Effector memory CD8-positive, alpha-beta T cell (primary cell): ENCODE measurements around the gene ZNF132.

Experiments
- ATAC-seq: fragments of 150-1000 bp; cut with Tn5 transposase; replicated peaks from 2 replicates; pipeline ENCODE4 v1.10.0; 2021; ENCODE audit warnings: mild to moderate bottlenecking, moderate library complexity
- DNase-seq, 3 experiments: peaks; one replicate each; pipeline ENCODE4 v3.0.0; 2021
- H3K27ac Mint-ChIP-seq, 2 donors: one replicate each; pipeline ENCODE4 v1.8.0; 2022; ENCODE audit warnings: mild to moderate bottlenecking in 2 of 2, mixed read lengths in 2 of 2, moderate library complexity in 2 of 2
- H3K27me3 Mint-ChIP-seq, 2 donors: one replicate each; pipeline ENCODE4 v1.8.0; 2022; ENCODE audit warnings: mixed read lengths in 2 of 2
- H3K36me3 Mint-ChIP-seq: one replicate; pipeline ENCODE4 v1.8.0; 2022; ENCODE audit warnings: mild to moderate bottlenecking, moderate library complexity, mixed read lengths; ENCODE audit not compliant: insufficient read depth
- H3K4me1 Mint-ChIP-seq, 2 donors: one replicate each; pipeline ENCODE4 v1.8.0; 2022; ENCODE audit warnings: low read depth in 2 of 2, mixed read lengths in 2 of 2
- H3K4me3 Mint-ChIP-seq, 2 donors: one replicate each; pipeline ENCODE4 v1.8.0; 2022; ENCODE audit warnings: mild to moderate bottlenecking in 2 of 2, mixed read lengths in 2 of 2, moderate library complexity in 2 of 2
- H3K9me3 Mint-ChIP-seq, 2 donors: one replicate each; pipeline ENCODE4 v1.8.0; 2022; ENCODE audit warnings: mixed read lengths in 2 of 2

ZNF132 gene

GRCh38 chr19:58397533-58398037, 42.4 kb downstream of the ZNF132 start:
- H3K36me3 Mint-ChIP-seq, result peaks cover 52% of the 10 kb centered on the region
- no peak overlapping the region for H3K4me3 Mint-ChIP-seq
- no peak overlapping the region for H3K27ac Mint-ChIP-seq
- peaks cover 0 to 20% of the 10 kb centered on the region in 2 donors for H3K27me3 Mint-ChIP-seq
- peaks cover 13% of the 10 kb centered on the region in 2 donors for H3K4me1 Mint-ChIP-seq
- H3K9me3 Mint-ChIP-seq, result no peaks in the 10 kb centered on the region
- ATAC-seq, result no peak
- DNase-seq, result no peak

GRCh38 chr19:58396691-58397532, 43.0 kb downstream of the ZNF132 start:
- ATAC-seq (no peak), DNase-seq (no peak)
- H3K27ac Mint-ChIP-seq, result no peak overlapping the region
- peaks cover 0 to 20% of the 10 kb centered on the region in 2 donors for H3K27me3 Mint-ChIP-seq
- H3K36me3 Mint-ChIP-seq, result peaks cover 53% of the 10 kb centered on the region
- H3K4me1 Mint-ChIP-seq, result peaks cover 13% of the 10 kb centered on the region in 2 donors
- no peaks in the 10 kb centered on the region for H3K9me3 Mint-ChIP-seq
- no peak overlapping the region for H3K4me3 Mint-ChIP-seq

- DNase-seq, result no peak
- H3K27me3 Mint-ChIP-seq, result peaks cover 0 to 20% of the 10 kb centered on the region in 2 donors
These were observed 43.9 kb downstream of the ZNF132 start for GRCh38 chr19:58395979-58396627.

GRCh38 chr19:58395220-58395978, 44.6 kb downstream of the ZNF132 start, which contains the start of gene RNF225:
TSS of gene RNF225 (plus strand) at chr19:58395656. CDS start at chr19:58396090, 434 bp downstream.
- Mint-ChIP-seq H3K36me3 (peaks cover 58% of the 10 kb centered on the region), H3K9me3 (no peaks in the 10 kb centered on the region), H3K27me3 (peaks cover 0 to 20% of the 10 kb centered on the region in 2 donors), H3K27ac (no peak within 1 kb of the TSS), H3K4me3 (no peak within 1 kb of the TSS), H3K4me1 (peaks cover 4 to 7% of the 10 kb centered on the region in 2 donors)
- ATAC-seq (no peak), DNase-seq (no peak)

More at GRCh38 chr19:58395979-58396627, 43.9 kb downstream of the ZNF132 start:
- peaks cover 53% of the 10 kb centered on the region for H3K36me3 Mint-ChIP-seq
- no peaks in the 10 kb centered on the region for H3K9me3 Mint-ChIP-seq
- no peak overlapping the region for H3K27ac Mint-ChIP-seq
- no peak overlapping the region for H3K4me3 Mint-ChIP-seq
- no peak for ATAC-seq
- peaks cover 9 to 10% of the 10 kb centered on the region in 2 donors for H3K4me1 Mint-ChIP-seq

GRCh38 chr19:58394821-58395219, 45.1 kb downstream of the ZNF132 start:
- H3K36me3 Mint-ChIP-seq, result peaks cover 64% of the 10 kb centered on the region
- peaks cover 0 to 20% of the 10 kb centered on the region in 2 donors for H3K27me3 Mint-ChIP-seq
- H3K27ac Mint-ChIP-seq, result no peak overlapping the region
- DNase-seq, result no peak
- H3K4me1 Mint-ChIP-seq, result peaks cover 4 to 6% of the 10 kb centered on the region in 2 donors
- ATAC-seq, result no peak
- no peak overlapping the region for H3K4me3 Mint-ChIP-seq
- no peaks in the 10 kb centered on the region for H3K9me3 Mint-ChIP-seq

- Mint-ChIP-seq H3K27ac (no peak overlapping the region), H3K9me3 (no peaks in the 10 kb centered on the region), H3K4me1 (peaks cover 6 to 10% of the 10 kb centered on the region in 2 donors), H3K4me3 (no peak overlapping the region), H3K27me3 (peaks cover 0 to 20% of the 10 kb centered on the region in 2 donors), H3K36me3 (peaks cover 76% of the 10 kb centered on the region)
- no peak for DNase-seq
- no peak for ATAC-seq
These were observed 46.3 kb downstream of the ZNF132 start for GRCh38 chr19:58393725-58394033.

- no peak for DNase-seq
- Mint-ChIP-seq H3K27ac (no peak overlapping the region), H3K9me3 (no peaks in the 10 kb centered on the region), H3K27me3 (peaks cover 0 to 17% of the 10 kb centered on the region in 2 donors), H3K4me1 (peaks cover 8 to 11% of the 10 kb centered on the region in 2 donors), H3K4me3 (no peak overlapping the region), H3K36me3 (peaks cover 80% of the 10 kb centered on the region)
- ATAC-seq, result no peak
These were observed 46.8 kb downstream of the ZNF132 start for GRCh38 chr19:58392945-58393724.

- H3K36me3 Mint-ChIP-seq, result peaks cover 81% of the 10 kb centered on the region
- no peaks in the 10 kb centered on the region for H3K27me3 Mint-ChIP-seq
These were observed 51.8 kb downstream of the ZNF132 start for GRCh38 chr19:58388175-58388526.

GRCh38 chr19:58387338-58388174, 52.4 kb downstream of the ZNF132 start:
- peak overlapping the region; percentile 97 to 98 for H3K27ac Mint-ChIP-seq
- no peak for ATAC-seq
- no peak for DNase-seq
- no peaks in the 10 kb centered on the region for H3K9me3 Mint-ChIP-seq
- peaks cover 22 to 28% of the 10 kb centered on the region in 2 donors for H3K4me1 Mint-ChIP-seq
- peaks cover 80% of the 10 kb centered on the region for H3K36me3 Mint-ChIP-seq
- H3K4me3 Mint-ChIP-seq, result peak overlapping the region; percentile 92 to 93
- H3K27me3 Mint-ChIP-seq, result no peaks in the 10 kb centered on the region

More at GRCh38 chr19:58388175-58388526, 51.8 kb downstream of the ZNF132 start:
- ATAC-seq (no peak), DNase-seq (no peak)
- peaks cover 26 to 32% of the 10 kb centered on the region in 2 donors for H3K4me1 Mint-ChIP-seq
- peak overlapping the region; percentile 97 to 98 for H3K27ac Mint-ChIP-seq
- peak overlapping the region; percentile 92 to 93 for H3K4me3 Mint-ChIP-seq
- no peaks in the 10 kb centered on the region for H3K9me3 Mint-ChIP-seq

- peak within 1 kb of the TSS; percentile 97 to 98 for H3K27ac Mint-ChIP-seq
- DNase-seq, result peak; percentile 91 to 92 (median 91)
- H3K36me3 Mint-ChIP-seq, result peaks cover 78% of the 10 kb centered on the region
- no peaks in the 10 kb centered on the region for H3K27me3 Mint-ChIP-seq
- H3K4me3 Mint-ChIP-seq, result peak within 1 kb of the TSS; percentile 92 to 93
- peak; percentile 90 for ATAC-seq
- peaks cover 26 to 33% of the 10 kb centered on the region in 2 donors for H3K4me1 Mint-ChIP-seq
- H3K9me3 Mint-ChIP-seq, result no peaks in the 10 kb centered on the region
These were observed 53.2 kb downstream of the ZNF132 start, which contains the start of gene RPS5 for GRCh38 chr19:58386576-58387337. TSS of gene RPS5 (plus strand) at chr19:58387269. CDS start at chr19:58388138, 869 bp downstream.

GRCh38 chr19:58385891-58386575, 53.9 kb downstream of the ZNF132 start:
- DNase-seq, result no peak
- no peak for ATAC-seq
- Mint-ChIP-seq H3K27ac (peak overlapping the region; percentile 97 to 98), H3K27me3 (no peaks in the 10 kb centered on the region), H3K4me3 (peak overlapping the region; percentile 92 to 93), H3K9me3 (no peaks in the 10 kb centered on the region), H3K4me1 (peaks cover 26 to 33% of the 10 kb centered on the region in 2 donors), H3K36me3 (peaks cover 75% of the 10 kb centered on the region)
